Subcutaneous abdominal adipose tissue (tissue), 5 donors: ENCODE results near the gene CAVIN2.

Source experiments
- H3K27ac ChIP-seq: one replicate; pipeline ENCODE4 v1.7.0; 2013; ENCODE audit warnings: low read depth, mild to moderate bottlenecking, inconsistent platforms, low read length, moderate library complexity
- H3K27me3 ChIP-seq, 5 donors: one replicate each; pipeline ENCODE4 v1.7.0; 2013; ENCODE audit warnings: low read length in 5 of 5, inconsistent platforms in 1 of 5; ENCODE audit not compliant: control insufficient read depth in 5 of 5, insufficient read depth in 4 of 5
- H3K36me3 ChIP-seq, 5 donors: one replicate each; pipeline ENCODE4 v1.7.0; 2013; ENCODE audit warnings: low read length in 5 of 5; ENCODE audit not compliant: control insufficient read depth in 5 of 5, insufficient read depth in 5 of 5
- H3K4me1 ChIP-seq, 5 donors: one replicate each; pipeline ENCODE4 v1.7.0; 2013; ENCODE audit warnings: low read length in 5 of 5, mild to moderate bottlenecking in 3 of 5, moderate library complexity in 1 of 5; ENCODE audit not compliant: control insufficient read depth in 5 of 5, insufficient read depth in 5 of 5
- H3K4me3 ChIP-seq, 5 donors: one replicate each; pipeline ENCODE4 v1.7.0; 2013; ENCODE audit warnings: low read length in 5 of 5, low read depth in 1 of 5
- H3K9ac ChIP-seq, 5 donors: one replicate each; pipeline ENCODE4 v1.7.0; 2013; ENCODE audit warnings: low read length in 5 of 5, mild to moderate bottlenecking in 4 of 5, moderate library complexity in 3 of 5
- H3K9me3 ChIP-seq, 5 donors: one replicate each; pipeline ENCODE4 v1.7.0; 2013; ENCODE audit warnings: low read length in 5 of 5; ENCODE audit not compliant: control insufficient read depth in 5 of 5
- donor health status: healthy.
- donor health status: healthy.
- donor health status: healthy.
- donor health status: healthy.
- donor health status: healthy.

The CAVIN2 gene

GRCh38 chr2:191866675-191867506 is 20.0 kb upstream of the CAVIN2 start:
- peak overlapping the region; percentile 70 for H3K27ac ChIP-seq
- H3K4me1 ChIP-seq = peaks cover 17 to 39% (median 23%) of the 10 kb centered on the region in 5 donors
- peak overlapping the region in 2 of 5 donors; percentile 14 to 26 for H3K9ac ChIP-seq
- H3K4me3 ChIP-seq = no peak overlapping the region
- no peaks in the 10 kb centered on the region for H3K9me3 ChIP-seq
- no peaks in the 10 kb centered on the region for H3K36me3 ChIP-seq
- H3K27me3 ChIP-seq = no peaks in the 10 kb centered on the region

DNA sequence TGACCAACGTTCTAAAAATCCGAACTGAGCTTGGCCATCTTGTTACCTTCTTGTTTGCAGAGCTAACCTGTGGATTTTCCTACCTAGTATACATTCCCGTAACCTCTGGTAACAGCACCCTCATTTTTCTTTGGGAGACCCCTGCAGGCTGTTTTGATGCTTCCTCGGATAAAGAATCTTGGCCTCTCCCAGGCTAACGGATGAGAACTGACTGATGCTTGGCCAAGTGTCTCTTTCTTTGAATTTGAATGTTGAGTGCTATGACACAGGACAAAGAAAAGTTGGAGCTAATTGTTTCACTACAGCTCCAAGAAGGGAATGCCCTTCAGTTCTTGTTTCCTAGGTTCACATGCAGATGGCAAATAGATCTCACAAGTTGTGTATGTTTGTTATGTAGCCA is 19.3 kb upstream of the CAVIN2 start:
- H3K27ac ChIP-seq = peak overlapping the region; percentile 70
- no peak overlapping the region for H3K4me3 ChIP-seq
- no peaks in the 10 kb centered on the region for H3K9me3 ChIP-seq
- H3K27me3 ChIP-seq = no peaks in the 10 kb centered on the region
- no peaks in the 10 kb centered on the region for H3K36me3 ChIP-seq
- no peak overlapping the region for H3K9ac ChIP-seq
- H3K4me1 ChIP-seq = peaks cover 17 to 39% (median 23%) of the 10 kb centered on the region in 5 donors

DNA sequence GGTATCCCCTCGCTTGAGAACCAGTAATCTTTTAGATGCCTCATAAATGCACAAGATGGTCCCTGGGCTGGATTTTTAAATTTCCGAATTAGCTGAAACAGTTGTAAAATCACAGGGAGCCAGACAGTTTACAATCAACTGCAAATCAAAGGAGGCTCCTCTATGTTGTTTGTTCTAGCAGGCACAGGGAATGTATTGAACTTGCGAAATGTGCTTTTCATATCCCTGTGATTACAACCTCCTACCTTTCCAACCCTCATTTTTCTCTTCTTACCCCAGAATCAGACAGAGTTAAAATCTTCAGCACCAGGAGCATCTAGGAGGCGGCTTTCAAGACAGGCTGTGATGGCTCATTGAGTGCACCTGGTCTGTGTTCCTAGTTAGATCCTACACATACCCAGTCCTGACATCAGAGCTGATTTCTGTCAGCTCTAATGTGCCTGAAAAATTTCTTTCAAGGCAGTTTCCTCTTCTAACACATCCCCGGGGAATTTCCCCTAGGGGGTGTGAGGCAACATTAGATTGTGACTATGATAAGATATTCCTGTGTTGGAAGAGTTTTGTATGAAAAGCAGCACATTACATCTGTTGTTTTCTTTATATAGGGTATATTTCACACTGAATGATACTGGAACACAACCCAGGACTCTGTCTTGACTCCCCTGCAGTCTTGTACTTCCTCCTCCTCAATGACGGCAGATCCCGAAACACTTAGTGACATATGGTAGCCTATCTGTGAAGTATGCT is 17.9 kb upstream of the CAVIN2 start:
- H3K27me3 ChIP-seq = no peaks in the 10 kb centered on the region
- H3K9me3 ChIP-seq = peaks cover 0 to 4% (median 3%) of the 10 kb centered on the region in 5 donors
- no peak overlapping the region for H3K27ac ChIP-seq
- peaks cover 17 to 38% (median 23%) of the 10 kb centered on the region in 5 donors for H3K4me1 ChIP-seq
- H3K36me3 ChIP-seq = no peaks in the 10 kb centered on the region
- H3K4me3 ChIP-seq = no peak overlapping the region
- H3K9ac ChIP-seq = peak overlapping the region in 1 of 5 donors; percentile 9

GRCh38 chr2:191863988-191864387 is 17.1 kb upstream of the CAVIN2 start:
- Histone ChIP-seq H3K9ac (no peak overlapping the region), H3K36me3 (no peaks in the 10 kb centered on the region), H3K27me3 (no peaks in the 10 kb centered on the region), H3K9me3 (peaks cover 0 to 4% (median 3%) of the 10 kb centered on the region in 5 donors), H3K27ac (no peak overlapping the region), H3K4me3 (no peak overlapping the region), H3K4me1 (peaks cover 17 to 35% (median 23%) of the 10 kb centered on the region in 5 donors)

GRCh38 chr2:191862156-191862775 is 15.4 kb upstream of the CAVIN2 start:
- Histone ChIP-seq H3K27ac (no peak overlapping the region), H3K36me3 (no peaks in the 10 kb centered on the region), H3K4me3 (no peak overlapping the region), H3K9ac (no peak overlapping the region), H3K9me3 (peaks cover 0 to 4% (median 3%) of the 10 kb centered on the region in 5 donors), H3K27me3 (no peaks in the 10 kb centered on the region), H3K4me1 (peaks cover 13 to 30% (median 18%) of the 10 kb centered on the region in 5 donors)

- Histone ChIP-seq H3K4me3 (no peak overlapping the region), H3K4me1 (peaks cover 3 to 17% (median 9%) of the 10 kb centered on the region in 5 donors), H3K36me3 (no peaks in the 10 kb centered on the region), H3K9ac (no peak overlapping the region), H3K9me3 (peaks cover 0 to 4% (median 3%) of the 10 kb centered on the region in 5 donors), H3K27ac (no peak overlapping the region), H3K27me3 (no peaks in the 10 kb centered on the region)
Observed at GRCh38 chr2:191860760-191861466, 14.0 kb upstream of the CAVIN2 start.

GRCh38 chr2:191859681-191860080 is 12.8 kb upstream of the CAVIN2 start:
- peaks cover 0 to 4% (median 3%) of the 10 kb centered on the region in 5 donors for H3K9me3 ChIP-seq
- H3K9ac ChIP-seq = no peak overlapping the region
- no peaks in the 10 kb centered on the region for H3K27me3 ChIP-seq
- H3K27ac ChIP-seq = no peak overlapping the region
- H3K4me3 ChIP-seq = no peak overlapping the region
- H3K36me3 ChIP-seq = no peaks in the 10 kb centered on the region
- peaks cover under 1 to 9% (median 2%) of the 10 kb centered on the region in 5 donors for H3K4me1 ChIP-seq

- Histone ChIP-seq H3K36me3 (no peaks in the 10 kb centered on the region), H3K9me3 (peaks cover 0 to 4% (median 3%) of the 10 kb centered on the region in 5 donors), H3K27me3 (no peaks in the 10 kb centered on the region), H3K9ac (no peak overlapping the region), H3K4me1 (peaks cover 0 to 18% (median 0%) of the 10 kb centered on the region in 5 donors), H3K27ac (no peak overlapping the region), H3K4me3 (no peak overlapping the region)
Observed at GRCh38 chr2:191857886-191858285, 11.0 kb upstream of the CAVIN2 start.

GRCh38 chr2:191857259-191857805 is 10.4 kb upstream of the CAVIN2 start:
- Histone ChIP-seq H3K27ac (no peak overlapping the region), H3K36me3 (no peaks in the 10 kb centered on the region)

More at GRCh38 chr2:191857259-191857805, 10.4 kb upstream of the CAVIN2 start:
- Histone ChIP-seq H3K9me3 (peaks cover 0 to 4% (median 3%) of the 10 kb centered on the region in 5 donors), H3K4me3 (no peak overlapping the region), H3K9ac (no peak overlapping the region), H3K4me1 (peaks cover 0 to 20% (median 0%) of the 10 kb centered on the region in 5 donors), H3K27me3 (no peaks in the 10 kb centered on the region)
